Measurements from ENCODE around the gene CREB3. TPM values are rescaled to one million over a fixed set of nuclear protein-coding genes. Genes with fewer than 3 reads are reported as not detected.

Gene CREB3
- total RNA-seq, 2 experiments from 2014 or later = 13.7 to 15.4 TPM

- Histone ChIP-seq H3K9me3 (ENCODE audit: control insufficient read depth in 1 of 2, insufficient read depth in 1 of 2, low read length in 2 of 2) (no peaks in the 10 kb centered on the region), H3K4me1 (ENCODE audit: insufficient read depth, low read length) (no peaks in the 10 kb centered on the region), H3K27me3 (ENCODE audit: control insufficient read depth in 1 of 2, insufficient read depth in 2 of 2, low read length in 2 of 2) (no peaks in the 10 kb centered on the region), H3K27ac (ENCODE audit: low read depth in 1 of 2, low read length in 2 of 2) (no peak overlapping the region), H3K36me3 (ENCODE audit: insufficient read depth, low read length) (peaks cover 99% of the 10 kb centered on the region), H3K4me3 (ENCODE audit: low read length) (no peak overlapping the region)
- intact Hi-C loops (cut with DNase I, micrococcal nuclease) = no loop called here
- TF ChIP-seq CTCF (IDR thresholded peaks at IDR 0.05) = no peak
- H3K36me3 Mint-ChIP-seq (ENCODE audit: low read depth) = peaks cover 98% of the 10 kb centered on the region
- H3K9me3 Mint-ChIP-seq = no peaks in the 10 kb centered on the region
- ATAC-seq (ENCODE audit: poor library complexity) (no peak), DNase-seq (no peak)
- H3K27me3 Mint-ChIP-seq = no peaks in the 10 kb centered on the region
- ChIA-PET POLR2A (no interaction called here), CTCF (no interaction called here)
- no peaks in the 10 kb centered on the region for H3K4me1 Mint-ChIP-seq (ENCODE audit: low read depth)
- H3K4me3 Mint-ChIP-seq = no peak overlapping the region
- H3K27ac Mint-ChIP-seq = peak overlapping the region; percentile 12
Measured at GRCh38 chr9:35718721-35719511, 13.6 kb upstream of the CREB3 start.

- no peaks in the 10 kb centered on the region for H3K9me3 Mint-ChIP-seq
- H3K36me3 Mint-ChIP-seq (ENCODE audit: low read depth) = peaks cover 98% of the 10 kb centered on the region
- ChIA-PET CTCF (no interaction called here), POLR2A (no interaction called here)
- ATAC-seq (ENCODE audit: poor library complexity) (no peak), DNase-seq (no peak)
- Histone ChIP-seq H3K4me3 (ENCODE audit: low read length) (no peak overlapping the region), H3K9me3 (ENCODE audit: control insufficient read depth in 1 of 2, insufficient read depth in 1 of 2, low read length in 2 of 2) (no peaks in the 10 kb centered on the region), H3K36me3 (ENCODE audit: insufficient read depth, low read length) (peaks cover 99% of the 10 kb centered on the region), H3K4me1 (ENCODE audit: insufficient read depth, low read length) (no peaks in the 10 kb centered on the region), H3K27ac (ENCODE audit: low read depth in 1 of 2, low read length in 2 of 2) (no peak overlapping the region), H3K27me3 (ENCODE audit: control insufficient read depth in 1 of 2, insufficient read depth in 2 of 2, low read length in 2 of 2) (no peaks in the 10 kb centered on the region)
- no peaks in the 10 kb centered on the region for H3K27me3 Mint-ChIP-seq
- no peak for TF ChIP-seq CTCF (IDR thresholded peaks at IDR 0.05)
- H3K4me1 Mint-ChIP-seq (ENCODE audit: low read depth) = peaks cover 2% of the 10 kb centered on the region
- no peak overlapping the region for H3K27ac Mint-ChIP-seq
- intact Hi-C loops (cut with DNase I, micrococcal nuclease) = no loop called here
- no peak overlapping the region for H3K4me3 Mint-ChIP-seq
Measured at GRCh38 chr9:35719546-35719945, 12.9 kb upstream of the CREB3 start.

- peaks cover 6% of the 10 kb centered on the region for H3K4me1 Mint-ChIP-seq (ENCODE audit: low read depth)
- Histone ChIP-seq H3K36me3 (ENCODE audit: insufficient read depth, low read length) (peaks cover 92% of the 10 kb centered on the region), H3K27me3 (ENCODE audit: control insufficient read depth in 1 of 2, insufficient read depth in 2 of 2, low read length in 2 of 2) (no peaks in the 10 kb centered on the region), H3K27ac (ENCODE audit: low read depth in 1 of 2, low read length in 2 of 2) (no peak overlapping the region), H3K4me3 (ENCODE audit: low read length) (no peak overlapping the region), H3K4me1 (ENCODE audit: insufficient read depth, low read length) (peaks cover 25% of the 10 kb centered on the region), H3K9me3 (ENCODE audit: control insufficient read depth in 1 of 2, insufficient read depth in 1 of 2, low read length in 2 of 2) (no peaks in the 10 kb centered on the region)
- no peak overlapping the region for H3K4me3 Mint-ChIP-seq
- peak overlapping the region; percentile 24 for H3K27ac Mint-ChIP-seq
- TF ChIP-seq CTCF (IDR thresholded peaks at IDR 0.05) = no peak
- H3K27me3 Mint-ChIP-seq = no peaks in the 10 kb centered on the region
- peaks cover 81% of the 10 kb centered on the region for H3K36me3 Mint-ChIP-seq (ENCODE audit: low read depth)
- intact Hi-C loops (cut with DNase I, micrococcal nuclease) = no loop called here
- DNase-seq (no peak), ATAC-seq (ENCODE audit: poor library complexity) (no peak)
- ChIA-PET CTCF (no interaction called here), POLR2A (interaction anchor here (1.0 kb wide), 1 partner anchor 9 kb away, joined by 3 read pairs; the partner anchor contains the start of genes CREB3 and TLN1)
- H3K9me3 Mint-ChIP-seq = no peaks in the 10 kb centered on the region
Measured at GRCh38 chr9:35723426-35723825, 9.0 kb upstream of the CREB3 start.
